ENCODE measurements around the gene MLLT3.

The MLLT3 gene

DNA sequence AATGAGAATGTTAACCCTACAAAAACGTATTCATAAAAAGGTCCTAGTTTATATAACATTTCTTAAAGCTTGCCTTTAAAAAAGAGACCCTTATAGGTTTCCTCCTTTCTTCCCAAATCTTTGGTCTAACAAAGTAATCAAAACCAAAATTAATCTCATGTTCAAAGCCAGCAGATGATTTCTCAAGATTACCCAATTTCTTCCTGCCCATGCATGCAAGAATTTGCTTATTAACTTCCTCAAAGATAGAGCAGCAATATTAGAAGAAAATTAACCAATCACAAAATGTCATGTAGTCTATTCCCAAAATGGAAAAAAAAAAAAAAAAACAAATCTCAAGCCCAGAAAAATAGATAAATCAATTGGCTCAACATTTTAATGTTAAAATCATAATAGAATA lies 114.9 kb downstream of the MLLT3 start:
- TF ChIP-seq SIN3A (IDR thresholded peaks at IDR 0.05; ENCODE audit: borderline replicate concordance, insufficient read depth, low read length): no peak
- TF ChIP-seq TAF1 (IDR thresholded peaks at IDR 0.05; ENCODE audit: borderline replicate concordance, insufficient read depth, low read length): no peak
- TF ChIP-seq, protein P1, sequence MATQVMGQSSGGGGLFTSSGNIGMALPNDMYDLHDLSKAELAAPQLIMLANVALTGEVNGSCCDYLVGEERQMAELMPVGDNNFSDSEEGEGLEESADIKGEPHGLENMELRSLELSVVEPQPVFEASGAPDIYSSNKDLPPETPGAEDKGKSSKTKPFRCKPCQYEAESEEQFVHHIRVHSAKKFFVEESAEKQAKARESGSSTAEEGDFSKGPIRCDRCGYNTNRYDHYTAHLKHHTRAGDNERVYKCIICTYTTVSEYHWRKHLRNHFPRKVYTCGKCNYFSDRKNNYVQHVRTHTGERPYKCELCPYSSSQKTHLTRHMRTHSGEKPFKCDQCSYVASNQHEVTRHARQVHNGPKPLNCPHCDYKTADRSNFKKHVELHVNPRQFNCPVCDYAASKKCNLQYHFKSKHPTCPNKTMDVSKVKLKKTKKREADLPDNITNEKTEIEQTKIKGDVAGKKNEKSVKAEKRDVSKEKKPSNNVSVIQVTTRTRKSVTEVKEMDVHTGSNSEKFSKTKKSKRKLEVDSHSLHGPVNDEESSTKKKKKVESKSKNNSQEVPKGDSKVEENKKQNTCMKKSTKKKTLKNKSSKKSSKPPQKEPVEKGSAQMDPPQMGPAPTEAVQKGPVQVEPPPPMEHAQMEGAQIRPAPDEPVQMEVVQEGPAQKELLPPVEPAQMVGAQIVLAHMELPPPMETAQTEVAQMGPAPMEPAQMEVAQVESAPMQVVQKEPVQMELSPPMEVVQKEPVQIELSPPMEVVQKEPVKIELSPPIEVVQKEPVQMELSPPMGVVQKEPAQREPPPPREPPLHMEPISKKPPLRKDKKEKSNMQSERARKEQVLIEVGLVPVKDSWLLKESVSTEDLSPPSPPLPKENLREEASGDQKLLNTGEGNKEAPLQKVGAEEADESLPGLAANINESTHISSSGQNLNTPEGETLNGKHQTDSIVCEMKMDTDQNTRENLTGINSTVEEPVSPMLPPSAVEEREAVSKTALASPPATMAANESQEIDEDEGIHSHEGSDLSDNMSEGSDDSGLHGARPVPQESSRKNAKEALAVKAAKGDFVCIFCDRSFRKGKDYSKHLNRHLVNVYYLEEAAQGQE (IDR thresholded peaks at IDR 0.05; ENCODE audit: insufficient read depth in 1 of 2, low read depth in 2 of 2, low read length in 2 of 2): no peak
- TF ChIP-seq FOXP2 (optimal IDR thresholded peaks at IDR 0.05; ENCODE audit: borderline replicate concordance, extremely low read depth, extremely low read length, insufficient read depth): no peak
- TF ChIP-seq POLR2AphosphoS5 (IDR thresholded peaks at IDR 0.05; ENCODE audit: low read depth, low read length): no peak

DNA sequence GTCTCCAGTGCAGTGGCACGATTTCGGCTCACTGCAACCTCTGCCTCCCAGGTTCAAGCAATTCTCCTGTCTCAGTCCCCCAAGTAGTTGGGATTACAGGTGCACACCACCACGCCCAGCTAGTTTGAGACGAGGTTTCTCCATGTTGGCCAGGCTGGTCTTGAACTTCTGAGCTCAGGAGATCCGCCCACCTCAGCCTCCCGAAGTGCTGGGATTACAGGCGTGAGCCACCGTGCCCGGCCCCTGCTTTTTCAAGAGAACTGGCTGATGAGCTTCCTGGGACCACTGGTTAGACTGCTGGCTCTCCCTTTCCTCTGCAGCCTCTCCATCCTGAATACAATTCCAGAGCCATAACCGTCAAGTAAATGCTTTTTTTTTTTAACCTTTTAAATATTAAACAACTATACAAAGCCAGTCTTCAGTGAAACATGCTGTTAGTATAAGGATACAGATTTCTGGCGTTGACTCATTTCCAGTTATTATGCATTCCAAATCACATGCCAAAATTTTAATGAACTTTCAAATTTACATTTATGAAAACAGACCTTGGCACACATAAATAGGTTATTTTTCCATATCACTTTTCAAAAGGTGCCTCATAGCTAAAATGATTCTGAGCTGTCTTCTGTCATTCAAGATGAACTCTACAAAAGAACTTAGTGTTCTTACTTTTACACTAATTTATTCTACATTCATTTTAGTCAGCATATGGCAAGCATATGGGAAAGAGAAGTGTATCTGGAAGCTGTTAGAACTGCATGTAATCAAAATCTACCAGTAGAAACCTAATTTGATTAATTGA lies 116.0 kb downstream of the MLLT3 start:
- TF ChIP-seq, protein P1 (IDR thresholded peaks at IDR 0.05; ENCODE audit: insufficient read depth in 1 of 2, low read depth in 2 of 2, low read length in 2 of 2): no peak
- TF ChIP-seq SIN3A (IDR thresholded peaks at IDR 0.05; ENCODE audit: borderline replicate concordance, insufficient read depth, low read length) (no peak), FOXP2 (optimal IDR thresholded peaks at IDR 0.05; ENCODE audit: borderline replicate concordance, extremely low read depth, extremely low read length, insufficient read depth) (no peak), POLR2AphosphoS5 (IDR thresholded peaks at IDR 0.05; ENCODE audit: low read depth, low read length) (no peak), TAF1 (IDR thresholded peaks at IDR 0.05; ENCODE audit: borderline replicate concordance, insufficient read depth, low read length) (no peak)

DNA sequence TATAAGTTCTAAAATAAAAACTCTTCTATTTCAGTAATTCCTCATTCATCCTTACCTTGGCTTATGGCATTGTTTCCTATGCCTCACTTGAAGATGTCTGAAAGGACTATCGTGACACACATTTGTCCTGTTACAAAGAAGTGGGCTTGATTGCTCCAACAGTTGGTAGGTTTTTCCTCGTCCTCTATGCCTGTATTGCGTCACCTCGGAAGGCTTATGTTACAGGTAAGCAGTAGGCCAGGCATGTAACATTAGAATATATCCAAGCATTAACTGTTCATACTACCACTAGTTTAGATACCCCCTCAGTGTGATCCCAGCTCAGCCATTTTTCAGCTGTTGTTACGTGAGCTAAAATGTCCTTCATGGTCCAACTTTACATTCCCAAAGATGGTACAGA lies 116.7 kb downstream of the MLLT3 start:
- TF ChIP-seq POLR2AphosphoS5 (IDR thresholded peaks at IDR 0.05; ENCODE audit: low read depth, low read length): no peak
- TF ChIP-seq SIN3A (IDR thresholded peaks at IDR 0.05; ENCODE audit: borderline replicate concordance, insufficient read depth, low read length): no peak
- TF ChIP-seq, protein P1 (IDR thresholded peaks at IDR 0.05; ENCODE audit: insufficient read depth in 1 of 2, low read depth in 2 of 2, low read length in 2 of 2): no peak
- TF ChIP-seq FOXP2 (optimal IDR thresholded peaks at IDR 0.05; ENCODE audit: borderline replicate concordance, extremely low read depth, extremely low read length, insufficient read depth): no peak
- no peak for TF ChIP-seq TAF1 (IDR thresholded peaks at IDR 0.05; ENCODE audit: borderline replicate concordance, insufficient read depth, low read length)

DNA sequence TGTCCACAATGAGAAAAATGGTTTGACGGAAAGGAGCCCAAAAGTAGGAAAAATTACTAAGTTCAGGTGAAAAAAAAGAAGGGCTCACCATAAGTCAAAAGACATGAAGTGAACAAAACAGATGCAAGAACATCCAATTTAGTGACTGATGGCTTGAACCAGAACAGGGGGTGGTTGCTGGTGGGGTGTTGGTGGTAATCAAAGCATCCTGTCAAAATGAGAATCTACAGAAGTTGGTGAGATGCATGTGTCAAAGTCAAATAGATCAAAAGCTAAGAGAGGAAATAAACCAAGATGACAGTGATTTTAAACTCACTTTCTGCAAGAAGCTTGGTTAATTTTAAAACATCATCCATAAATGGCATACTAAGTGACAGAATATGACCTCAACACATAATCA lies 117.4 kb downstream of the MLLT3 start:
- TF ChIP-seq FOXP2 (optimal IDR thresholded peaks at IDR 0.05; ENCODE audit: borderline replicate concordance, extremely low read depth, extremely low read length, insufficient read depth) (no peak), TAF1 (IDR thresholded peaks at IDR 0.05; ENCODE audit: borderline replicate concordance, insufficient read depth, low read length) (no peak), SIN3A (IDR thresholded peaks at IDR 0.05; ENCODE audit: borderline replicate concordance, insufficient read depth, low read length) (no peak), POLR2AphosphoS5 (IDR thresholded peaks at IDR 0.05; ENCODE audit: low read depth, low read length) (no peak)
- TF ChIP-seq, protein P1 (IDR thresholded peaks at IDR 0.05; ENCODE audit: insufficient read depth in 1 of 2, low read depth in 2 of 2, low read length in 2 of 2): no peak

Measured in PFSK-1 (cell line).